ENCODE results near the gene KLK1. TPM values are rescaled to one million over a fixed set of nuclear protein-coding genes. Genes with fewer than 3 reads are reported as not detected.

Gene KLK1
- polyA plus RNA-seq, 1 experiment, result 0.15 TPM

DNA sequence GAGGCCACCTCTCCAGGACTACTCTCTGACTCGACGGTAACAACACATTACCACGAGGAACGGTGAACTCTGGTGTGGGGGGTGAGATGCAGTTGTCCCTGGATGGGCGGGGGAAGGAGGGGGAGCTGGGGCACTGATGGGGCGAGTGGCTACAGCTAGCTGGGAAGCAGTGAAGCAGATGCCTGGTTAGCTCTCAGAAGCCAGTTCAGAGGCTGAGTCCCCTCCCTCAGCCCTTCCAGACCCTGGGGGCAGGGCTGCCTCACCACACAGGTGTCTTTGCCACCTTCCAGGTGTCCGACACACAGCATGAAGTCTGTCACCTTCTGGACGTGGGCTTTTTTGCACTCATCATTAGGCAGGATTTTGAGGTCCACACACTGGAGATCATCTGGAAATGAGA lies 4.0 kb downstream of the KLK1 start:
- TF ChIP-seq, protein P1, sequence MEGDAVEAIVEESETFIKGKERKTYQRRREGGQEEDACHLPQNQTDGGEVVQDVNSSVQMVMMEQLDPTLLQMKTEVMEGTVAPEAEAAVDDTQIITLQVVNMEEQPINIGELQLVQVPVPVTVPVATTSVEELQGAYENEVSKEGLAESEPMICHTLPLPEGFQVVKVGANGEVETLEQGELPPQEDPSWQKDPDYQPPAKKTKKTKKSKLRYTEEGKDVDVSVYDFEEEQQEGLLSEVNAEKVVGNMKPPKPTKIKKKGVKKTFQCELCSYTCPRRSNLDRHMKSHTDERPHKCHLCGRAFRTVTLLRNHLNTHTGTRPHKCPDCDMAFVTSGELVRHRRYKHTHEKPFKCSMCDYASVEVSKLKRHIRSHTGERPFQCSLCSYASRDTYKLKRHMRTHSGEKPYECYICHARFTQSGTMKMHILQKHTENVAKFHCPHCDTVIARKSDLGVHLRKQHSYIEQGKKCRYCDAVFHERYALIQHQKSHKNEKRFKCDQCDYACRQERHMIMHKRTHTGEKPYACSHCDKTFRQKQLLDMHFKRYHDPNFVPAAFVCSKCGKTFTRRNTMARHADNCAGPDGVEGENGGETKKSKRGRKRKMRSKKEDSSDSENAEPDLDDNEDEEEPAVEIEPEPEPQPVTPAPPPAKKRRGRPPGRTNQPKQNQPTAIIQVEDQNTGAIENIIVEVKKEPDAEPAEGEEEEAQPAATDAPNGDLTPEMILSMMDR (IDR thresholded peaks at IDR 0.05; ENCODE audit: insufficient read depth, low read depth, low read length), result no peak
- no peak overlapping the region for H3K4me3 ChIP-seq (ENCODE audit: low read depth, low read length)
- peaks cover 22% of the 10 kb centered on the region for H3K27me3 ChIP-seq (ENCODE audit: control insufficient read depth, insufficient read depth, low read length)
- CTCF ChIA-PET, result interaction anchor here (0.6 to 0.9 kb wide), 3 partner anchors 13 to 86 kb away, joined by 3 read pairs; no protein-coding TSS in a partner anchor
- POLR2A ChIA-PET, result no interaction called here
- H3K36me3 ChIP-seq (ENCODE audit: control insufficient read depth, insufficient read depth, low read length), result no peaks in the 10 kb centered on the region
- no peak for DNase-seq (ENCODE audit: low read depth)

DNA sequence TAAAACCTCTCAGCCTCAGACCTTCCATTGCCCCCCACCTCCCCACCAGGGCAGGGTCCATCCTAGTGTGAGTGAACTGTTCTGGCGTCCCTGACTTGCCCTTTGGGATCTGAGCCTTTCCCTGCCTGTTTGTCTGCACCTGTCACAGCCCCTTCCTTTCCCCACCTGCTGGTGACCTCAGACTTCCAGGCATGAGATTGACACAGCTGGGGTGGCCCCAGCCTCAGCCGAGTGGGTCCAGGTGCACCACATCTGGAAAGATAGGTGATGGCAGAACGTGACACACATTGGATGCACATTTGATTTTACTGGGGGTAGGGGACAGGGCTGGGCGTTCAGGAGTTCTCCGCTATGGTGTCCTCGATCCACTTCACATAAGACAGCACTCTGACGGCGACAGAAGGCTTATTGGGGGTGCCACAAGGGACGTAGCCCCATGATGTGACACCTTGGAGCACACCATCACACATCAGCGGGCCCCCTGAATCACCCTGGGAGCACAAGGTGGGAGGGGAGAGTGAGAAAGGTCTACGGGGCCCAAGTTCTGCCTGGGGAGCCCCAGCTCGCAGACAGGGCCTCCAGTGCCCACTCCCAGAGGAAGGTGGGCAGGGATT lies 4.6 kb downstream of the KLK1 start:
- POLR2A ChIA-PET, result no interaction called here
- Histone ChIP-seq H3K4me3 (ENCODE audit: low read depth, low read length) (no peak overlapping the region), H3K27me3 (ENCODE audit: control insufficient read depth, insufficient read depth, low read length) (peaks cover 22% of the 10 kb centered on the region), H3K36me3 (ENCODE audit: control insufficient read depth, insufficient read depth, low read length) (no peaks in the 10 kb centered on the region)
- no peak for DNase-seq (ENCODE audit: low read depth)
- TF ChIP-seq, protein P1 (IDR thresholded peaks at IDR 0.05; ENCODE audit: insufficient read depth, low read depth, low read length), result no peak
- CTCF ChIA-PET, result interaction anchor here (0.6 to 0.9 kb wide), 2 partner anchors 37 to 87 kb away, joined by 3 read pairs; no protein-coding TSS in a partner anchor

DNA sequence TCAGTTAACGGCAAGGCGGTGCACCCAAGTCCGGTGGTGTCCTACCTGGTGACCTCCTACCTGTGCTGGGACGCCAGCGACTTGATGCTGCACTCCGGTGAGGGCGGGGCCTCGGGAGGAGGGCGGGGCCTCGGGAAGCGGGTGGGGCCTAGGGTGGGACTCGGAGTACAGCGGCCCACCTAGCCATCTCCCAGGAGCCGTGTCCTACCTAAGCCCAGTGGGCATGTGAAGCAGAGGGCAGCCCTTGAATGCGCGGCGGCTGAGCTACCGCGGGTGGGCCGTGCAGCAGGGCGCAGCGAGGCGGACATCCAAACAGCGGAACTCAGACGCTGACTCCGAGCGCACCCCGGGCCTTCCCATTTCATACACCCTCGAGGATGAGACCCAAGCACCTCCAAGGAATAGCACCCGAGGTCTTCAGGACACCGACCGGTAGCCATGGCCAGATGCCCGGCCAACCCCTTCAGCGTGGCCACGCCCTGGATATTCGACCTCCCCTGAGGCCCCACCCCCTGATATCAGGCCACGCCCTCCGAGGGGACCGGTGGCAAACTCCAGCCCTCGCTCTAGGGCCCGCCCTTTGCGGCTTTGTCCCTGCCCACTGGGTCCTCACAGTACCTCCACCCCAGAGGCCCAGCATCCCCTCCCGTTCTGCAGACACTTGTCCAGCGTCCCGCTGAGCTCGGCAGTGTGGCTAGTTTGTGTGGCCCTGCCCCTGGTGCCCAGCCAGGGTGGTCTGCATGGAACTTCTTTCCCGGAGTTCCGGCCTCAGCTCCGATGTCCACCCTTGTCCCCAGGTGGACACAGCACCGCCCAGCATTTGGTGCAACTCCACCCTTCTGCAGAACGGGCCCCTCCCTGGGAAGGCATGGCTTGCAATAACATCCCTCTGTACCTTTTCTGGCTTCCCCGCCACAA lies 5.4 kb downstream of the KLK1 start:
- CTCF ChIA-PET, result no interaction called here
- Histone ChIP-seq H3K27me3 (ENCODE audit: control insufficient read depth, insufficient read depth, low read length) (peaks cover 22% of the 10 kb centered on the region), H3K36me3 (ENCODE audit: control insufficient read depth, insufficient read depth, low read length) (no peaks in the 10 kb centered on the region), H3K4me3 (ENCODE audit: low read depth, low read length) (peak overlapping the region; percentile 38)
- DNase-seq (ENCODE audit: low read depth), result no peak
- TF ChIP-seq, protein P1 (IDR thresholded peaks at IDR 0.05; ENCODE audit: insufficient read depth, low read depth, low read length), result no peak
- POLR2A ChIA-PET, result no interaction called here

DNA sequence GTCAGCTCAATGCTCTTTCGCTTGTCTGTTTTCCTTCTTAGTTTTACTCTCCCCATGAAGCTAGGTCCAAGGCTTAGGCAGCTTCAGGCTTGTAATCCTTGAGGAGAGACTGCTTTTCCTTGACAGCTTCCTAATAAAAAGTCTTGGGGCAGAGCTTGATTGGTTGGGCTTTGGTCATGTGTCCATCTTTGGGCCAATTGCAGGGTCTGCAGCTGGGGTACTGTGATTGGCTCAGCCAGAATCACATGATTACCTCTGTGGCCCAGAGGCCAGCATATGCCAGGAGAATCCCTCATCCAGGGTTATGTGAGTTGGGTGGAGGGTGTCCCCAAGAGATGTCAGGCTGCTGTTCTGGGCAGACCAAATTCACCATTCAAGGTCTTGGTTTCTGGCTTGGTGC lies 8.1 kb downstream of the KLK1 start:
- POLR2A ChIA-PET, result no interaction called here

DNA sequence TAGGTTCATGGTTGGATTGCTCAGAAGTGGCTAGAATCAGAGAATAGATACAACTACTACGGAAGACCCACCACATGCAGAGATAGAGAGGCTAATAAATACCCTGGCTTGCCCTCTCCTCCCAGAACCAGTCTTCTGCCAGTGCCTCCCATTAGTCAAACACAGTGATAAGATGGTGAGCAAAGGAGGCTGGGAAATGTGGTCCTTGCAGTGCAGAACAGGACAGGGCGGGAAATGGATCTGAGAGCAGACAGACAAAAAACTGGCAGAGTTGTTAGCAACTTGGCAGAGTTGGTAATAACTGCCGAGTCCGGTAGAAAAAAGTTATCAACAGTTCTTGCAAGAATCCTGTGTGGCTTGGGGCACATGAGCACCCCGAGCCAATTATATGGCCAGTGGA lies 8.7 kb downstream of the KLK1 start:
- TF ChIP-seq, protein P1 (IDR thresholded peaks at IDR 0.05; ENCODE audit: insufficient read depth, low read depth, low read length), result no peak
- no peak for DNase-seq (ENCODE audit: low read depth)
- ChIA-PET CTCF (no interaction called here), POLR2A (no interaction called here)
- peaks cover 13% of the 10 kb centered on the region for H3K27me3 ChIP-seq (ENCODE audit: control insufficient read depth, insufficient read depth, low read length)
- H3K4me3 ChIP-seq (ENCODE audit: low read depth, low read length), result no peak overlapping the region
- no peaks in the 10 kb centered on the region for H3K36me3 ChIP-seq (ENCODE audit: control insufficient read depth, insufficient read depth, low read length)

More for the DNA sequence above, 8.1 kb downstream of the KLK1 start:
- TF ChIP-seq, protein P1 (IDR thresholded peaks at IDR 0.05; ENCODE audit: insufficient read depth, low read depth, low read length), result no peak
- peaks cover 17% of the 10 kb centered on the region for H3K27me3 ChIP-seq (ENCODE audit: control insufficient read depth, insufficient read depth, low read length)
- H3K4me3 ChIP-seq (ENCODE audit: low read depth, low read length), result no peak overlapping the region
- CTCF ChIA-PET, result no interaction called here
- DNase-seq (ENCODE audit: low read depth), result no peak
- H3K36me3 ChIP-seq (ENCODE audit: control insufficient read depth, insufficient read depth, low read length), result no peaks in the 10 kb centered on the region
